ENCODE measurements around the gene ZNF765. TPM values are rescaled to one million over a fixed set of nuclear protein-coding genes. Genes with fewer than 3 reads are reported as not detected.
"Not testable (repeated sequence)": the region's sequence is repeated elsewhere in the genome, so short reads cannot be mapped to it uniquely, and the experiment has no call there.

ZNF765 gene
- polyA plus RNA-seq, 1 donor from 2014 or later = 8.7 TPM

- Histone ChIP-seq H3K79me2 (replicated peaks; ENCODE audit: insufficient read depth, low read length) (no peaks in the 10 kb centered on the region), H3K36me3 (ENCODE audit: insufficient read depth, low read length) (no peaks in the 10 kb centered on the region), H3K9ac (ENCODE audit: low read length) (peak overlapping the region; percentile 58), H3K9me3 (ENCODE audit: low read length) (no peaks in the 10 kb centered on the region), H2AFZ (ENCODE audit: low read depth, low read length) (peak overlapping the region; percentile 65), H3K9me2 (ENCODE audit: insufficient read depth, low read length) (no peaks in the 10 kb centered on the region), H3K27me3 (ENCODE audit: insufficient read depth, low read depth, low read length) (no peaks in the 10 kb centered on the region), H3K4me3 (ENCODE audit: low read length) (peak overlapping the region; percentile 82), H3K4me2 (ENCODE audit: low read length) (peak overlapping the region; percentile 91), H3F3A (ENCODE audit: insufficient read depth, low read length, poor library complexity, severe bottlenecking) (no peaks in the 10 kb centered on the region), H4K20me1 (ENCODE audit: insufficient read depth) (no peaks in the 10 kb centered on the region), H3K27ac (ENCODE audit: low read length) (peak overlapping the region; percentile 19)
- TF ChIP-seq REST (IDR thresholded peaks at IDR 0.05; ENCODE audit: borderline replicate concordance) = no peak
Observed at GRCh38 chr19:53394522-53394973, 401 bp upstream of the ZNF765 start.

GRCh38 chr19:53395840-53396524 is 1.0 kb downstream of the ZNF765 start:
- H2AFZ ChIP-seq (ENCODE audit: low read depth, low read length); H3F3A ChIP-seq (ENCODE audit: insufficient read depth, low read length, poor library complexity, severe bottlenecking); H4K20me1 ChIP-seq (ENCODE audit: insufficient read depth); H3K9me2 ChIP-seq (ENCODE audit: insufficient read depth, low read length); H3K27ac ChIP-seq (ENCODE audit: low read length); H3K79me2 ChIP-seq (replicated peaks; ENCODE audit: insufficient read depth, low read length); H3K9me3 ChIP-seq (ENCODE audit: low read length); H3K36me3 ChIP-seq (ENCODE audit: insufficient read depth, low read length); H3K27me3 ChIP-seq (ENCODE audit: insufficient read depth, low read depth, low read length): not testable (repeated sequence)
- Histone ChIP-seq H3K4me3 (ENCODE audit: low read length) (peak overlapping the region; percentile 82), H3K9ac (ENCODE audit: low read length) (peak overlapping the region; percentile 58), H3K4me2 (ENCODE audit: low read length) (peak overlapping the region; percentile 55)

GRCh38 chr19:53396525-53396868 is 1.5 kb downstream of the ZNF765 start:
- no peaks in the 10 kb centered on the region for H3F3A ChIP-seq (ENCODE audit: insufficient read depth, low read length, poor library complexity, severe bottlenecking)
- no peaks in the 10 kb centered on the region for H3K9me2 ChIP-seq (ENCODE audit: insufficient read depth, low read length)
- no peaks in the 10 kb centered on the region for H3K9me3 ChIP-seq (ENCODE audit: low read length)
- no peaks in the 10 kb centered on the region for H3K36me3 ChIP-seq (ENCODE audit: insufficient read depth, low read length)
- H3K27ac ChIP-seq (ENCODE audit: low read length) = no peak overlapping the region
- H3K4me3 ChIP-seq (ENCODE audit: low read length) = peak overlapping the region; percentile 82
- H3K4me2 ChIP-seq (ENCODE audit: low read length) = peak overlapping the region; percentile 55
- no peaks in the 10 kb centered on the region for H3K79me2 ChIP-seq (replicated peaks; ENCODE audit: insufficient read depth, low read length)
- TF ChIP-seq EZH2 (IDR thresholded peaks at IDR 0.05; ENCODE audit: borderline replicate concordance, insufficient read depth, low read length, poor library complexity, severe bottlenecking) = no peak
- no peak for TF ChIP-seq RAD21 (conservative IDR thresholded peaks at IDR 0.05)
- no peak for TF ChIP-seq CTCF (IDR thresholded peaks at IDR 0.05; ENCODE audit: poor library complexity, severe bottlenecking)
- no peak for TF ChIP-seq MXI1 (conservative IDR thresholded peaks at IDR 0.05; ENCODE audit: poor library complexity, severe bottlenecking)
- no peak for TF ChIP-seq TAF1 (IDR thresholded peaks at IDR 0.05; ENCODE audit: low read depth)
- TF ChIP-seq POLR2AphosphoS5 (IDR thresholded peaks at IDR 0.05) = no peak
- no peak for TF ChIP-seq SMC3 (conservative IDR thresholded peaks at IDR 0.05; ENCODE audit: poor library complexity)
- no peak for TF ChIP-seq REST (IDR thresholded peaks at IDR 0.05; ENCODE audit: borderline replicate concordance)
- no peak for TF ChIP-seq EP300 (conservative IDR thresholded peaks at IDR 0.05; ENCODE audit: poor library complexity, severe bottlenecking)
- H2AFZ ChIP-seq (ENCODE audit: low read depth, low read length) = no peak overlapping the region
- peak overlapping the region; percentile 58 for H3K9ac ChIP-seq (ENCODE audit: low read length)
- H3K27me3 ChIP-seq (ENCODE audit: insufficient read depth, low read depth, low read length) = no peaks in the 10 kb centered on the region
- H4K20me1 ChIP-seq (ENCODE audit: insufficient read depth) = no peaks in the 10 kb centered on the region

GRCh38 chr19:53397918-53398317 is 3.0 kb downstream of the ZNF765 start:
- H3F3A ChIP-seq (ENCODE audit: insufficient read depth, low read length, poor library complexity, severe bottlenecking); H3K4me2 ChIP-seq (ENCODE audit: low read length); H3K9ac ChIP-seq (ENCODE audit: low read length); H3K9me2 ChIP-seq (ENCODE audit: insufficient read depth, low read length); H3K27me3 ChIP-seq (ENCODE audit: insufficient read depth, low read depth, low read length); H4K20me1 ChIP-seq (ENCODE audit: insufficient read depth); H3K79me2 ChIP-seq (replicated peaks; ENCODE audit: insufficient read depth, low read length); H3K27ac ChIP-seq (ENCODE audit: low read length); H3K4me3 ChIP-seq (ENCODE audit: low read length); H3K36me3 ChIP-seq (ENCODE audit: insufficient read depth, low read length); H2AFZ ChIP-seq (ENCODE audit: low read depth, low read length); H3K9me3 ChIP-seq (ENCODE audit: low read length): not testable (repeated sequence)

Measured in neural cell (in vitro differentiated cells).